ENCODE data around the gene HNF4A. TPM values are rescaled to one million over a fixed set of nuclear protein-coding genes. Genes with fewer than 3 reads are reported as not detected.

The HNF4A gene
- total and polyA plus RNA-seq, 2 of the 13 experiments (the other 11 are each of a cell fraction or from before 2014, with no cell fraction given): 80.9 to 169 TPM

DNA sequence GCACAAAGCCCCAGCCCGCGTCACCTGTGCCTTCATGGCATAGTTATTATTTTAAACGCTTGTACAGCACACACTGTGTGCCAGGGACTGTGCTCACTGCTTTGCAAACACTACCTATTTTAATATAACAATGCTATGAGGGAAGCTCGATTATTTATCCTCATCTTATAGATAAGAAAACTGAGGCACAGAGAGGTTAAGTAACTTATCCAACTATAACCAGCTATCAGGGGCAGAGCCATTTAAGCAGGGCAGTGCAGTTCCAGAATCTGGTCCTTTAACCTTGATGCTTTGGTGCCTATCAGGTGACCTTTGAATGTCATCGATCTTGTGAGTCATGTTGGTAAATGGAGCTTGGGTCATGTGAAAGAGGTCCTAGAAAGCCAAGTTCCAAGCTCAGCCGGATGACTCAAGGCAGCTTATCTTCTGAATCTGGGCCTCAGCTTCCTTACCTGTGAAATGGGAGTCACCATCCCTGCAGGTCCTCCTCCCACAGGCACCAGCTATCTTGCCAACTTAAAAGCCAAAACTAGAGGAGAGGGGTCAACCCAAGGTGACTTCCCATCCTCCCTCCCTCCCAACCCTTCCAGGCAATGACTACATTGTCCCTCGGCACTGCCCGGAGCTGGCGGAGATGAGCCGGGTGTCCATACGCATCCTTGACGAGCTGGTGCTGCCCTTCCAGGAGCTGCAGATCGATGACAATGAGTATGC lies 63.8 kb downstream of the HNF4A start (continued):
- TF ChIP-seq, protein P1, sequence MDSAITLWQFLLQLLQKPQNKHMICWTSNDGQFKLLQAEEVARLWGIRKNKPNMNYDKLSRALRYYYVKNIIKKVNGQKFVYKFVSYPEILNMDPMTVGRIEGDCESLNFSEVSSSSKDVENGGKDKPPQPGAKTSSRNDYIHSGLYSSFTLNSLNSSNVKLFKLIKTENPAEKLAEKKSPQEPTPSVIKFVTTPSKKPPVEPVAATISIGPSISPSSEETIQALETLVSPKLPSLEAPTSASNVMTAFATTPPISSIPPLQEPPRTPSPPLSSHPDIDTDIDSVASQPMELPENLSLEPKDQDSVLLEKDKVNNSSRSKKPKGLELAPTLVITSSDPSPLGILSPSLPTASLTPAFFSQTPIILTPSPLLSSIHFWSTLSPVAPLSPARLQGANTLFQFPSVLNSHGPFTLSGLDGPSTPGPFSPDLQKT (CRISPR knock-in tag; IDR thresholded peaks at IDR 0.05; ENCODE audit: borderline replicate concordance): no peak
- TF ChIP-seq ZMAT3 (CRISPR knock-in tag; conservative IDR thresholded peaks at IDR 0.05): peak; percentile 59
- TF ChIP-seq ZNF598 (CRISPR knock-in tag; IDR thresholded peaks at IDR 0.05; ENCODE audit: borderline replicate concordance): no peak
- TF ChIP-seq, protein P2, sequence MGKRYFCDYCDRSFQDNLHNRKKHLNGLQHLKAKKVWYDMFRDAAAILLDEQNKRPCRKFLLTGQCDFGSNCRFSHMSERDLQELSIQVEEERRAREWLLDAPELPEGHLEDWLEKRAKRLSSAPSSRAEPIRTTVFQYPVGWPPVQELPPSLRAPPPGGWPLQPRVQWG (CRISPR knock-in tag; IDR thresholded peaks at IDR 0.05; ENCODE audit: borderline replicate concordance, low read depth): no peak
- no peak for TF ChIP-seq HNRNPL (IDR thresholded peaks at IDR 0.05; ENCODE audit: low read depth, low read length)
- TF ChIP-seq ARNT (IDR thresholded peaks at IDR 0.05): no peak
- TF ChIP-seq PRMT3 (CRISPR knock-in tag; IDR thresholded peaks at IDR 0.05; ENCODE audit: borderline replicate concordance, low read depth): no peak
- no peak for TF ChIP-seq XBP1 (CRISPR knock-in tag; IDR thresholded peaks at IDR 0.05)
- TF ChIP-seq EEA1 (CRISPR knock-in tag; IDR thresholded peaks at IDR 0.05; ENCODE audit: borderline replicate concordance): no peak
- peak; percentile 83 for TF ChIP-seq ZNF331 (CRISPR knock-in tag; IDR thresholded peaks at IDR 0.05)
- no peak for TF ChIP-seq FOXM1 (CRISPR knock-in tag; IDR thresholded peaks at IDR 0.05)
- no peak for TF ChIP-seq ZNF704 (CRISPR knock-in tag; IDR thresholded peaks at IDR 0.05; ENCODE audit: borderline replicate concordance)
- peak; percentile 96 for TF ChIP-seq MIXL1 (CRISPR knock-in tag; IDR thresholded peaks at IDR 0.05)
- TF ChIP-seq AFF4 (CRISPR knock-in tag; IDR thresholded peaks at IDR 0.05): no peak
- no peak for TF ChIP-seq ZNF597 (CRISPR knock-in tag; IDR thresholded peaks at IDR 0.05)
- TF ChIP-seq MLLT10 (CRISPR knock-in tag; IDR thresholded peaks at IDR 0.05): no peak
- TF ChIP-seq, protein P3, sequence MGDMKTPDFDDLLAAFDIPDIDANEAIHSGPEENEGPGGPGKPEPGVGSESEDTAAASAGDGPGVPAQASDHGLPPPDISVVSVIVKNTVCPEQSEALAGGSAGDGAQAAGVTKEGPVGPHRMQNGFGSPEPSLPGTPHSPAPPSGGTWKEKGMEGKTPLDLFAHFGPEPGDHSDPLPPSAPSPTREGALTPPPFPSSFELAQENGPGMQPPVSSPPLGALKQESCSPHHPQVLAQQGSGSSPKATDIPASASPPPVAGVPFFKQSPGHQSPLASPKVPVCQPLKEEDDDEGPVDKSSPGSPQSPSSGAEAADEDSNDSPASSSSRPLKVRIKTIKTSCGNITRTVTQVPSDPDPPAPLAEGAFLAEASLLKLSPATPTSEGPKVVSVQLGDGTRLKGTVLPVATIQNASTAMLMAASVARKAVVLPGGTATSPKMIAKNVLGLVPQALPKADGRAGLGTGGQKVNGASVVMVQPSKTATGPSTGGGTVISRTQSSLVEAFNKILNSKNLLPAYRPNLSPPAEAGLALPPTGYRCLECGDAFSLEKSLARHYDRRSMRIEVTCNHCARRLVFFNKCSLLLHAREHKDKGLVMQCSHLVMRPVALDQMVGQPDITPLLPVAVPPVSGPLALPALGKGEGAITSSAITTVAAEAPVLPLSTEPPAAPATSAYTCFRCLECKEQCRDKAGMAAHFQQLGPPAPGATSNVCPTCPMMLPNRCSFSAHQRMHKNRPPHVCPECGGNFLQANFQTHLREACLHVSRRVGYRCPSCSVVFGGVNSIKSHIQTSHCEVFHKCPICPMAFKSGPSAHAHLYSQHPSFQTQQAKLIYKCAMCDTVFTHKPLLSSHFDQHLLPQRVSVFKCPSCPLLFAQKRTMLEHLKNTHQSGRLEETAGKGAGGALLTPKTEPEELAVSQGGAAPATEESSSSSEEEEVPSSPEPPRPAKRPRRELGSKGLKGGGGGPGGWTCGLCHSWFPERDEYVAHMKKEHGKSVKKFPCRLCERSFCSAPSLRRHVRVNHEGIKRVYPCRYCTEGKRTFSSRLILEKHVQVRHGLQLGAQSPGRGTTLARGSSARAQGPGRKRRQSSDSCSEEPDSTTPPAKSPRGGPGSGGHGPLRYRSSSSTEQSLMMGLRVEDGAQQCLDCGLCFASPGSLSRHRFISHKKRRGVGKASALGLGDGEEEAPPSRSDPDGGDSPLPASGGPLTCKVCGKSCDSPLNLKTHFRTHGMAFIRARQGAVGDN (CRISPR knock-in tag; IDR thresholded peaks at IDR 0.05): peak; percentile 80
- no peak for TF ChIP-seq ZNF777 (CRISPR knock-in tag; IDR thresholded peaks at IDR 0.05)
